Neural cell (in vitro differentiated cells): ENCODE results near the gene IL17REL. TPM values are rescaled to one million over a fixed set of nuclear protein-coding genes. Genes with fewer than 3 reads are reported as not detected.

ENCODE experiments used
- H2AFZ ChIP-seq: fragments of 200-600, 300-800 bp; sonication (generic), shearing (Covaris generic); 2 replicates; pipeline ENCODE4 v1.6.0; 2014; ENCODE audit warnings: low read depth, mild to moderate bottlenecking, antibody characterized with exemption, low read length, moderate library complexity
- H3F3A ChIP-seq: fragments of 200-600 bp; shearing (Covaris generic); 2 replicates; pipeline ENCODE4 v1.6.1; 2016; ENCODE audit warnings: mild to moderate bottlenecking, moderate library complexity, mixed read lengths, antibody characterized with exemption, low read length; ENCODE audit not compliant: insufficient read depth, poor library complexity, severe bottlenecking
- H3K27ac ChIP-seq: fragments of 200-600, 300-800 bp; sonication (generic), shearing (Covaris generic); 2 replicates; pipeline ENCODE4 v1.5.1; 2014; ENCODE audit warnings: mild to moderate bottlenecking, low read length, moderate library complexity
- H3K27me3 ChIP-seq: fragments of 300-800, 200-600 bp; sonication (generic), shearing (Covaris generic); 2 replicates; pipeline ENCODE4 v1.6.0; 2014; ENCODE audit warnings: mild to moderate bottlenecking, low read depth, low read length, moderate library complexity; ENCODE audit not compliant: insufficient read depth
- H3K36me3 ChIP-seq: fragments of 300-800, 200-600 bp; sonication (generic), shearing (Covaris generic); 2 replicates; pipeline ENCODE4 v1.5.1; 2014; ENCODE audit warnings: mild to moderate bottlenecking, antibody characterized with exemption, low read length, moderate library complexity; ENCODE audit not compliant: insufficient read depth
- H3K4me2 ChIP-seq: fragments of 300-800, 200-600 bp; sonication (generic), shearing (Covaris generic); 2 replicates; pipeline ENCODE4 v1.6.0; 2014; ENCODE audit warnings: mild to moderate bottlenecking, low read length
- H3K4me3 ChIP-seq: fragments of 300-800, 200-600 bp; sonication (generic), shearing (Covaris generic); 2 replicates; pipeline ENCODE4 v1.5.1; 2014; ENCODE audit warnings: mild to moderate bottlenecking, low read length, moderate library complexity
- H3K79me2 ChIP-seq: fragments of 200-600 bp; shearing (Covaris generic); replicated peaks from 2 replicates; pipeline ENCODE4 v1.6.0; 2014; ENCODE audit warnings: mild to moderate bottlenecking, low read length, moderate library complexity; ENCODE audit not compliant: insufficient read depth
- H3K9ac ChIP-seq: fragments of 300-800, 200-600 bp; sonication (generic), shearing (Covaris generic); 2 replicates; pipeline ENCODE4 v1.6.1; 2016; ENCODE audit warnings: mild to moderate bottlenecking, low read length, mixed read lengths
- H3K9me2 ChIP-seq: fragments of 200-600 bp; shearing (Covaris generic); 2 replicates; pipeline ENCODE4 v1.6.1; 2016; ENCODE audit warnings: mild to moderate bottlenecking, low read length, mixed read lengths; ENCODE audit not compliant: insufficient read depth
- H3K9me3 ChIP-seq: fragments of 200-600, 300-800 bp; sonication (generic), shearing (Covaris generic); 2 replicates; pipeline ENCODE4 v1.6.1; 2016; ENCODE audit warnings: mild to moderate bottlenecking, mixed run types, low read length, moderate library complexity, mixed read lengths
- H4K20me1 ChIP-seq: fragments of 200-600 bp; shearing (Covaris generic); 2 replicates; pipeline ENCODE4 v1.6.1; 2016; ENCODE audit warnings: mild to moderate bottlenecking, mixed run types; ENCODE audit not compliant: insufficient read depth
- CTCF ChIP-seq: fragments of 450-650 bp; IDR thresholded peaks from 2 replicates; pipeline ENCODE4 v1.5.1; 2014; ENCODE audit warnings: antibody characterized with exemption, mild to moderate bottlenecking, moderate library complexity; ENCODE audit not compliant: poor library complexity, severe bottlenecking
- EP300 ChIP-seq: fragments of 450-650 bp; conservative IDR thresholded peaks from 2 replicates; pipeline ENCODE4 v1.6.1; 2014; ENCODE audit warnings: antibody characterized with exemption, mild to moderate bottlenecking, moderate library complexity; ENCODE audit not compliant: poor library complexity, severe bottlenecking
- EZH2 ChIP-seq: fragments of 200-600, 300-800 bp; shearing (Covaris generic), sonication (generic); IDR thresholded peaks from 2 replicates; pipeline ENCODE4 v1.6.1; 2014; ENCODE audit warnings: antibody characterized with exemption, low read length, borderline replicate concordance, mild to moderate bottlenecking; ENCODE audit not compliant: insufficient read depth, poor library complexity, severe bottlenecking
- MXI1 ChIP-seq: fragments of 450-650 bp; conservative IDR thresholded peaks from 2 replicates; pipeline ENCODE4 v1.6.1; 2014; ENCODE audit warnings: antibody characterized with exemption, mild to moderate bottlenecking; ENCODE audit not compliant: poor library complexity, severe bottlenecking
- POLR2AphosphoS5 ChIP-seq: IDR thresholded peaks from 2 replicates; pipeline ENCODE4 v1.6.1; 2012
- RAD21 ChIP-seq: fragments of 450-650 bp; conservative IDR thresholded peaks from 2 replicates; pipeline ENCODE4 v1.6.1; 2014; ENCODE audit warnings: antibody characterized with exemption, mild to moderate bottlenecking, moderate library complexity
- REST ChIP-seq: IDR thresholded peaks from 2 replicates; pipeline ENCODE4 v1.6.1; 2012; ENCODE audit warnings: borderline replicate concordance
- SMC3 ChIP-seq: fragments of 450-650 bp; conservative IDR thresholded peaks from 2 replicates; pipeline ENCODE4 v1.6.1; 2014; ENCODE audit warnings: antibody characterized with exemption, mild to moderate bottlenecking, moderate library complexity; ENCODE audit not compliant: poor library complexity
- TAF1 ChIP-seq: IDR thresholded peaks from 2 replicates; pipeline ENCODE4 v1.6.1; 2012; ENCODE audit warnings: low read depth
- polyA plus RNA-seq: library from polyadenylated mRNA; depleted of rRNA; stranded (reverse); fragments of >200 nt; gene quantifications from 2 replicates; pipeline ENCODE4 v1.2.3, GENCODE V29; 2014

Gene IL17REL
- polyA plus RNA-seq, 1 donor from 2014 or later, result not detected

- Histone ChIP-seq H3K9me2 (no peaks in the 10 kb centered on the region), H3K27ac (no peak overlapping the region), H3K4me2 (no peak overlapping the region), H3K9ac (no peak overlapping the region), H3K27me3 (no peaks in the 10 kb centered on the region), H3K4me3 (no peak overlapping the region), H2AFZ (no peak overlapping the region), H3K9me3 (no peaks in the 10 kb centered on the region), H3F3A (no peaks in the 10 kb centered on the region), H3K36me3 (no peaks in the 10 kb centered on the region), H4K20me1 (no peaks in the 10 kb centered on the region), H3K79me2 (no peaks in the 10 kb centered on the region)
- no peak for TF ChIP-seq SMC3
- no peak for TF ChIP-seq EZH2
These were observed 63.3 kb downstream of the IL17REL start for GRCh38 chr22:49948958-49949913.

GRCh38 chr22:49948116-49948957 is 64.2 kb downstream of the IL17REL start:
- H3K79me2 ChIP-seq, result no peaks in the 10 kb centered on the region
- H2AFZ ChIP-seq, result no peak overlapping the region
- TF ChIP-seq MXI1 (no peak), EP300 (no peak), SMC3 (no peak), EZH2 (no peak)
- no peak overlapping the region for H3K27ac ChIP-seq
- no peak overlapping the region for H3K4me2 ChIP-seq
- H3K36me3 ChIP-seq, result no peaks in the 10 kb centered on the region
- H3K27me3 ChIP-seq, result no peaks in the 10 kb centered on the region
- H4K20me1 ChIP-seq, result no peaks in the 10 kb centered on the region
- no peaks in the 10 kb centered on the region for H3K9me2 ChIP-seq
- H3K4me3 ChIP-seq, result no peak overlapping the region
- no peaks in the 10 kb centered on the region for H3K9me3 ChIP-seq
- no peaks in the 10 kb centered on the region for H3F3A ChIP-seq
- H3K9ac ChIP-seq, result no peak overlapping the region

GRCh38 chr22:49947296-49947622 is 65.3 kb downstream of the IL17REL start:
- Histone ChIP-seq H3K4me2 (no peak overlapping the region), H3F3A (no peaks in the 10 kb centered on the region), H2AFZ (no peak overlapping the region)

More at GRCh38 chr22:49947296-49947622, 65.3 kb downstream of the IL17REL start:
- Histone ChIP-seq H3K4me3 (no peak overlapping the region), H3K9me3 (no peaks in the 10 kb centered on the region), H3K27ac (no peak overlapping the region), H3K36me3 (no peaks in the 10 kb centered on the region), H3K9ac (no peak overlapping the region), H3K27me3 (no peaks in the 10 kb centered on the region), H4K20me1 (no peaks in the 10 kb centered on the region), H3K79me2 (no peaks in the 10 kb centered on the region), H3K9me2 (no peaks in the 10 kb centered on the region)
- TF ChIP-seq SMC3 (no peak), MXI1 (no peak), RAD21 (no peak), CTCF (no peak), EP300 (no peak), TAF1 (no peak), EZH2 (no peak), POLR2AphosphoS5 (no peak), REST (no peak)
